Inferior parietal cortex (tissue), 1 donor: ENCODE results near the gene MARCHF3.

Source experiments
- DNase-seq: peaks from one replicate; pipeline ENCODE4 v3.0.0-alpha.2; 2016; ENCODE audit errors: extremely low spot score

Gene MARCHF3

DNA sequence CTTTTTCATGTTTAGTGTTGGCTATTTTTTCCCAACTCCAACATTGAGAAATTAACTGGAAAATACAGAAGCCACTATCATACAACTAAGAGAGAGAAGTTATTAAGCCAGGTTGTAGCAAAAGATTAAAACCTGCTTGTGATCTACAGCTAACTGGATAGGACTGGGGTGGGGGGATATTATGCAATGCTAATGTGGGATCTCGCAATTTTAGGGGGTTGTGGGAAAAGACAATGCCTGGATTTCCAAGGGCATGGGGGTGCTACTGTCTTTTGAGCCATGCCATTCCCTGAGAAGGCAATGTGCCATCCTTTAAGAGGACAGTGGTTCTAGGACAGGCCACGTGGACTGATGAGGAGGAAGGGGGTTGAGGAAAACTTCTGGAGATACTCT lies 46.5 kb downstream of the MARCHF3 start:
- no peak for DNase-seq

DNA sequence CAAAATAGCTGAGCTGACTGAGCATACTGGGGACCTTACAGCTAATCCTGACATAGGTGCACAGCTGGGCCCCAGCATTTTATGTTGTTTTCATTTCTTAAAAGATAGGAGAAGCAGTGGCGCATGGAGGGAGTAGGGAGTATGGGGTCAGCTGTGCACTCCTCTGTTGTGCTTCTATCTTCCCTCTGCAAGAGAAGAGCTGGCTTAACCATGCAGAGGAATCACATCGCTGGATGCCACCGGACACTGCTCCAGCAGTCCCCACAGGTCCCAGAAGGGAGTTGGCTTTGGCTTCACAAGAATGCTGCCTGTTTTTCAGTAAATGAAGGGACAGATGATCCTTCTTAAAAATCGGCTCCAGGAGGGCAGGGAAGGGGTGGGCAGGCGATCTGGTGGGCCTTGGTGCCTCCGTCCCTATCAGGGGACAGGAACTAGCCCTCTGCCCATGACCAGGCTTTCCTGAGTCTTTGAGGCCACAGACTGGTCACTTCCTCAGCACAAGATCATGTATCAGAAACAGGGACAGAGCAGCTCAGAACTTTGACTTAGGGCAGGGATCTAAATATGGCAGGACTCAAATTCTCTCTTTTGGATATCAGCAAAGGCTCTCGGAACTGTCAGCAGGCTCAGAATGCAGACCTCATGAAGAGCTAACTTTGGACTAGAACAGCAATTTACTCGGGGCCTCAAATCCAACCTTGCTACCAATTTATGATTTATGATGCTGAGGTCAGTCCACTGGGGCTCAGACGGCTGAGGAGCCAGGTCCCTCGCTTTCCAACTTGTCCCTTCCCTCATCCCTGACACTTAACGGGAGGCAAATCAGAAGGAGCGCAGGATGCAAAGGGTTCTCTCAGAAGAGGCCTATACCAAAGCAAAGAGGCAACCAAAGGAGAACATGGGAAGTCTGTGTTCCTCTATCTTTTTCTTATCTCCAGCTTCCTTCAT lies 47.2 kb downstream of the MARCHF3 start:
- no peak for DNase-seq

- no peak for DNase-seq
These were observed 48.2 kb downstream of the MARCHF3 start for GRCh38 chr5:126982202-126982601.

DNA sequence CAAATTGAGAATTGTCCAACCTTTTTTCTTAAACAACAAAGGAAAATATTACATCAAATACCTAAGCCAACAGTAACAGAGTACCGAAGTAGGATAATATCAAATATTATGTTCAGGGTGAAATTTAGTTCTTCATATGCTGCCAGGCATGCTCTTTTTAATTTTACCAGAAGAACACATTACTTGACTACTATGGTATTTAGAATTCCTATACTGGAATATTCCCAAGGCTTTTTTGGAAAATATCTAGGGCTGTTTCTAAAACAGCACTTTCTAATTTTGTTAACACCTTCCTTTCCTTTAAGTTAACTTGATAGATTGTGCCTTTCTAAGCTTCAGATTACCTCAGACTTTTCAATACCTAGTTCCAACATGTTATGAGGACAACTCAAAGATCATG lies 48.7 kb downstream of the MARCHF3 start:
- no peak for DNase-seq

DNA sequence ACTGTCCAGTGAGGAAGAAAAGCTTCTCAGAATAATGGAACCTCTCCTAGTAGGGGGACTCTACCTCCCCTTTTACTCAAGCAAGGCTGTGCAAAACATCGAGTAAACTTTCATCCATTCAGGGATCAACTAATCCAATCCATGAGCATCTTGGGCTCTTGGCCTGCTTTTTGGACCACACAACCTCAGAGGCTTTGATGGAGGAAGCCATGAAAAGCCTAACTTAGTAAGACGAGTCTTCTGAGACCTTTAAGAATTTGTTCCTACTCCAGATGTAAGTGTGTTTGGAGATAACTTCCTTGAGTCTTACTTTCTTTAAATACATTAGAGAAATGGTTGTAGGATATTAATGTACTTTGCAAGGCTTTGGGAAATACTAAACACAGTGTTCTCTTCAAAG lies 49.1 kb downstream of the MARCHF3 start:
- no peak for DNase-seq

DNA sequence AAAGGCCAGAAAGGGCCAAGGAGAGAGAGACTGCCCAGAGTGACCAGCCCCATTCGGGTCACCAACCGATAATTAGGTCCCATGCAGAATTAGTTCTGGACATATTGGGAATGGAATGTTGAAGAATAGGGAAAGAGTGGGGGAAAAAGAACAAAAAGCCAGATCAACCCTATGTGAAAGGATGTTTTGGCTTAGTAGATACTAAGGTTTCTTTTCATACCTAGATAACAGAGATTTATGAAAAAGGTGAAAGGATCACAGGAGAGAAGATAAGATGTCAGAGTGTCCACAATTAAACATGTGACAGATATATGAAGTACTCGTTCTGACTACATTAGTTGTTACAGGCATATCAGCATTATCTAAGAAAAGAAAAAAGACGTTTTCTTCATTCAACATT lies 52.1 kb downstream of the MARCHF3 start:
- DNase-seq, result no peak

- no peak for DNase-seq
These were observed 53.7 kb downstream of the MARCHF3 start for GRCh38 chr5:126976520-126977172.

DNA sequence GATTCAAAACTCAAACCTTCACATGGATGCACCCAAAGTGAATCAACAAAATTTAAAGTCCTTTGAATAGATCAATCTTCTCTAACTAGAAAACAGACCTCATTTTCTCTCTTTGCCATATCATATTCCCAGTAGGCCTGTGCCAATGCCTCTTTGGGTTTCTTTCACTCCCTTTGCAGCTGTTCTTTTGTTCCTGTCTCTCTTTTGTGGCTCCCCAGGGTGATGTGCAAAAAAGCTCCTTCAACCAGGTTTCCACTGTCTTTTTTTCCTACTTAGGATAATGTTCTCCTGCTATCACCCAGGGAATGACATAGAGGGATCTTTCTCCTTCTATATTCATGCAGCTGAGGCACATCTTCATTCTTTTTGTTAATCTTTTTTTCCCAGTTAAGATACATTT lies 54.6 kb downstream of the MARCHF3 start:
- DNase-seq, result no peak

- no peak for DNase-seq
These were observed 57.2 kb downstream of the MARCHF3 start for GRCh38 chr5:126973193-126973592.

DNA sequence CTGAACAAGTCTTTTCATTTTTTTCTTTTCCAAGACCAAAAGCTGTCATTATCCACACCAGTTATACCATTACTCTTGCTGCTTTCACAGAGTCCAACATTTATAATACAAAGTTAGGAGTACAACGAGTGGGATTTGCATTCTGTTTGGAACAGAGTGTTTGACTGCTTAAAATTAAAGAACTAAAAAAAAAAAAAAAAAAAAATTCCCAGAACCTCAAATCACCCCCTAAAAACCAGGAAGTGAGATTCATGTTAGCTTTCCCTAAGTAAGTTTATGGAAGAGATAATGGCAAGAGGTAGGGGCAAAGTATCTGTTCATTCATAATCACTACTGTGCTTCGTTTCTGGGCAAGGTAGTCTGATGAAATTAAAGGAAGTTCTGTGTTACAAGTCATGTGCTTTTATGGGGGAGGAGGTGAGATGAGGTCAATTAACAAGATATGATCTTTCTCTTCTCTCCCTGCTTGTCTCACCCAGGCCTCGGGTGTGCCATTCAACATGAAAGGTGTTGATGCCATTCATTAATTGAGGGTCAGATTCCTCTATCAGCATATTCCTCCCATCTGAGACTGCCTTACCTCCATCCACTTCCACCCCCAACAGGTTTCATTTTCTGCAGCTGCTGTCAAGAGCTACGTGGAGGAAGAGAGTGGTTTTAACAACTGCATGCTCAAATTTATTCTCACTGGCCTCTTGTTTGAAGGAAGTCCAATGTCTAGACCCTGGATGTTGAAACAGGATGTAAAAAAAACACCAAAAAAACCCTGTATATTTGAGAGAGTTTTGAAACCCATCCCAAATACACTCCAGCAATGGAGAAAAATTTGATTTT lies 58.1 kb downstream of the MARCHF3 start:
- DNase-seq, result no peak

- DNase-seq, result no peak
These were observed 58.8 kb downstream of the MARCHF3 start for GRCh38 chr5:126971455-126972031.

DNA sequence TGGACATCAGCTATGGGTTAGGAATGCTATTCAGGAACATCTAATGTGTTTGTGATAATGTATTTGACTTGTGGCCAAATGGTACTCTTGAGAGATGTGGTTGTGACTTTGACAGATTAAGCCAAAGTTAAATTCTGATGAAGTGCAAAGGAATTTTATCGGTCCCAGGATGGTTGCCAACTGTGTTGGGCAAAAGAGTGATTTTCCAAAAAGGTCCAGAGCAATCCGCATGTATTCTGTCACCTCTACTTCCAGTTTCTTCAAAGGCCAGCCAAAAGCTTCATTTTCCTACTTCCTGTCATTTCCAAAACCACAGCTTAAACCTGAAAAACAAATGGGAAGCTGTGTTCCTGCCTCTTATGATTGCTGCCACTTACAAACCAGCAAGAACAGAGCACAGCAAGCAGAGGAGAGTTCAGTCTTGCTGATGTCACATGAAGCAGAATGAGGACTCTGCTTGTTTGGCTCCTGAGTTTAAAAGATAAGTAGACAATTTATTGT lies 59.8 kb downstream of the MARCHF3 start:
- DNase-seq, result no peak

GRCh38 chr5:126969548-126969947 lies 60.8 kb downstream of the MARCHF3 start:
- no peak for DNase-seq

GRCh38 chr5:126967808-126968466 lies 62.4 kb downstream of the MARCHF3 start:
- no peak for DNase-seq

- no peak for DNase-seq
These were observed 64.9 kb downstream of the MARCHF3 start for GRCh38 chr5:126965487-126965886.

DNA sequence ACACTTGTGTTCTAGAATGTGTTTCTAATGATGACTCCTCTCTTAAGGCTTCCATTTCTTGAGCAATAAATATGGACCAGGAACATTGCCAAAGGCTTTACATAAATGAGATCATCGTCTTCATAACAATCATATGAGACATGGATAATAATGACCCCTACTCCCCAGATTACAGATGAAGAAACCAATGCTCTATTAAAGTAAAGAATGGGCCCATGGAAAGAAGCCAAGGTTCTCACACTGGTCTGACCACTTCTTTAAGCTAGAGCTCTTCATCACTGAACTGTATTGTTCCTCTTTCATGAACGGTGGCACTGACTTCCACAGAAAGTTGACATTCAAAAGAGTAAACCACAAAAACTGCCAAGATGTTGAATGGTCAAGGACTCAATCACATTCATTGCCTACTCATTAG lies 65.3 kb downstream of the MARCHF3 start:
- no peak for DNase-seq

DNA sequence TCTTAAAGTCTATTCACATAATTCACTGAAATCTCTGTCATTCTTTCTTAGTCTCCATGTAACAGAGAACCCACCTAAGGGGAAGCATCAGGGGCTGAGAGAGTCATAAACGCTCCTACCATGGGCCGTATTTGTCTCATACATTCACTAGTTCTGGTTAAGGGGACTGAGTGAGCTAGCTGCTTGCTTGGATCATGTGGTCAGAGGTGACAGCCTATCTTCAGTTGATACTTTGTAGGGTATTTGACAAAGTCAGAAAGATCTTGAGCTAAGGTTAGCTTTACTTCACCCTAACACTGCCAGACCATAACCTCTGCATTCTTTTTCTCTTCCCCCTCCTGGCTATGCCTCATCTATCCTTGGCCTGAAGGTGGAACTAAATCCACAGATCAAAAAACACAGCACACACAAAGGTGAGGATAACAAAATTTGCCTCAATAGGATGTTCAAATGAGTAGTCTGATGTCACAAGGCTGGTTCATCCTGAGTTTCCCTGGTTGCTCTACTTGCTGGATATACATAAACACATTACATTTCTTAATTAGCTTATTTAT lies 66.5 kb downstream of the MARCHF3 start:
- DNase-seq, result no peak

GRCh38 chr5:126961702-126962101 lies 68.7 kb downstream of the MARCHF3 start:
- DNase-seq, result no peak

GRCh38 chr5:126961128-126961527 lies 69.2 kb downstream of the MARCHF3 start:
- no peak for DNase-seq

DNA sequence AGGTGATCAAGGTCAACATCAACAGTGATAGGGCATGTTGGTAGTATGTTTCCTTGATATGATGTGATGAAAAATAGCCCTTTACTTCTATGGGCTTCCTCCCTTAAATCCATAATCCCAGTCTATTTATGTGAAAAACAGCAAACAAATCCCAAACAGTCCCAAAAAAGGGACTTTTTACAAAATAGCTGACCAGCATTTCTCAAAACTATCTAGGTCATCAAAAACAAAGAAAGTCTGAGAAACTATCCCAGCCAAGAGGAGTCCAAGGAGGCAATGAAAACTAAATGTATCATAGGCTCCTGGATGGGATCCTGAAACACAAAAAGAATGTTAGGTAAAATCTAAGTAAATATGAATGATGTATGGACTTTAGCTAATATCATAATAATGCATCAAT lies 71.2 kb downstream of the MARCHF3 start:
- no peak for DNase-seq

- no peak for DNase-seq
These were observed 73.4 kb downstream of the MARCHF3 start for GRCh38 chr5:126956991-126957390.
